GM19238 (cell line): ENCODE measurements around the gene EVC.
"Not testable (repeated sequence)": the region's sequence is repeated elsewhere in the genome, so short reads cannot be mapped to it uniquely, and the experiment has no call there.

Experiments used
- DNase-seq: peaks from one replicate; pipeline ENCODE4 v3.0.0; 2011; ENCODE audit warnings: low spot score; ENCODE audit not compliant: insufficient read length

Gene EVC

DNA sequence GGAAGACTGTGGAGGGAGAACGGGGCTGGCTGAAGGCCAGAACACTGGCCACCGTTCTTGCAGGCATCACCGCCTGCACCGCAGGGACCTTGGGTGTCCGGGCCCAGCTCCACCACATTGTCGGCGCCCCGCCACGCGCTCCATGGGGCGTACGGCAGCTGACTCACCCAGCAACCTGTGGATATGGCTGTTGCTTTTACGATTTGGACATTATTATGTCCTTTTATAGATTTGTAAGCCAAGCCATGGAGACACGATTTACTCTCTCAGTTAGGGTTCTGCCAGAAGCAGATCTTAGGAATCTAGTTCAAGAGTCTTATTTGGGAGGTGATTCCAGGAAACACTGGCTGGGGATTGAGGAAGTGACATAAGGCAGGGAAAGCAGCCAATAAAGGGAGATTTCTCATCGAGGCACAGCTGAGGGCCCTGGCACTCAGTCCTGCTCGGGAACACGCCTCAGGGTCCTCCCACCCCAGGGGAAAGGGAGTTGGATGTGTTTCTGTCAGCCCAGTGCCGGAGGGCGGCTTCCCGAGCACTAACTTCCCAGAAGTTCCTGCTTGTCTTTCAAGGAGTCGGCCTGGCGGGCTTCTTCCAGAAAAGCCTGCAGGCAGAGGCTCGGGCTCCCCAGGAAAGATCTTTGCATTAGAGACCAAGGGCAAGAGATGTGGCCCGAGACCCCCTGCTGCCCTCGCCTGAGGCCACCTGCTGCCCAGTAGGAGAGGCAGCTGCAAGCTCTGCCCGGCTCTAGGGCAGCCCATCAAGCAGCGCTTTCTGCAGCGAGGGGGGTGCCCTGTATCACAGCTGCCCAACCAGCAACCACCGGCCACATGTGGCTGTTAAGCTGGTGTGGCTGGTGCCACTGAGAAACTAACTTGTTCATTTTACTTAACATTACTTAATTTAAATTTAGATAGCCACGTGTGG is 129.0 kb downstream of the EVC start:
- no peak for DNase-seq

DNA sequence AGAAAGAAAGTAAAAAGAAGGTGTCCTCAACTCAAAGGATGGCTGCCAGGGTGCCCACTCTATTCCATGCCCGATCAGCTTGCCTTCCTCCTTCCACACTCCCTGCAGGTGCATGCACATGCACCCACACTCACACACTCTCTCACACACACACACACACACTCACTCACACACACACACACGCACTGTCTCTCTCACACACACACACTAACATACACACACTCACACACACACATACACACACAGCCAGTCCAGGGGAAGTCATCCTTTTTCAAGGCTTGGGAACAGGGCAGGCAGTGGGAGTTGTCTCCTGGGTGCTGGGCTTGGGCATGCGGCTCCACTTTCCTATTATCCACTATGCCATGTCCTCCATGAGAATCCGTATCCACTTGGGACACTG is 131.5 kb downstream of the EVC start:
- no peak for DNase-seq

GRCh38 chr4:5843573-5844530 is 132.9 kb downstream of the EVC start:
- DNase-seq: no peak

GRCh38 chr4:5845035-5845905 is 134.3 kb downstream of the EVC start:
- no peak for DNase-seq

DNA sequence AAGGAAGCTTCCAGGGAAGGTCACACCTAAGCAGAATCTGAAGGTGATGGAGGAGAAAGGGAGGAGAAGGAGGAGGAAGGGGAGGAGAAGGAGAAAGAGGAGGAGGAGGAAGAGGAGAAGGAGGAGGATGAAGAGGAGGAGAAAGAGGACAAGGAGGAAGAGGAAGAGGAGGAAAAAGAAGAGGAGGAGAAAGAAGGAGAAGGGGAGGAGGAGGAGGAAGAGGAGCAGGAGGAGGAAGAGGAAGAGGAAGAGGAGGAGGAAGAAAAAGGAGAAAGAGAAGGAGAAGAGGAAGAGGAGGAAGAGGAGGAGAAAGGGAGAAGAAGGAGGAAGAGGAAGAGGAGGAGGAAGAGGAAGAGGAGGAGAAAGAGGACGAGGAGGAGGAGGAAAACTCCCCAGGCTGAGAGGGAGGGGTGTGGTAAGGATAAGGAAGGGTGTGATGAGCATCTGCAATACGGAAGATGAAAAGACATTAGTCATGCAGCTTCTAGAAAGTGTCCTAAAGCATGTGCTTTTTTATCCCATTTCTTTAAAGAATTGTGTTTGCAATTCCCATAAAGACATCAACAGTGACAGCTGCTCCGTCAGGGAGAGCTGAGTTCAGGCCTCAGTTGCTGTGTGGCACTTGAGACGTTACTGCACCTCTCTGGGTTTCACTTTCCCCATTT is 140.8 kb downstream of the EVC start:
- DNase-seq: no peak

GRCh38 chr4:5852523-5853202 is 141.7 kb downstream of the EVC start:
- DNase-seq: no peak

DNA sequence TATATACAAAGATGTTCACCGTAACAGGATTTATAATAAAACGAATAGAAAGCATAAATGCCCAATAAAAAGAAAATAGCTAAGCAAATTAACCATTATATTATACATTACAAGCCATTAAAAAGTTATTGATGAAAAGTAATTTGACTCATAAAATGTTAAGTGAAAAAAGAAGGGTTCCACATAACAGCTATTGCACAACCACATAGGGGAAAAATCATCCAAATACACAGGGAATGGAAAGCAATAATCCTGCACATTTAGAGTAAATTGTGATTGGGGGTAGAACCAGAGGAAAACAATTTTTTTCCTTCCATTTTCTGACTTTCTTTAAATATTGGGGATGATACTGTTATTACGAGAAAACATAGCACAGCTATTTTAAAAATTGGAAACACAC is 143.9 kb downstream of the EVC start:
- no peak for DNase-seq

GRCh38 chr4:5856362-5856761 is 145.4 kb downstream of the EVC start:
- DNase-seq: not testable (repeated sequence)

DNA sequence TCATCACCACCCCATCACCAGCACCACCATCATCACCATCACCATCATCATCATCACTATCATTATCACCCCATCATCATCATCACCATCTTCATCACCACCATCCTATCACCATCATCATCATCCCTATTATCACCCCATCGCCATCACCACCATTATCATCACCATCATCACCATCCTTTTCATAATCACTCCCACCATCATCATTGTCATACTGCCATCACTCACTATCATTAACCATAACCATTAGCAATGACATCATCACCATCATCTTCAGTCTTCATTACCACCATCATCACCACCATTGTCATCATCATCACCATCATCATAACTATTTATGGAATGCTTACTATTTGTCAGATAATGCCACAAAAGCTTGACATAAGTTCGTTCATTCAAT is 146.2 kb downstream of the EVC start:
- DNase-seq: no peak

GRCh38 chr4:5858020-5858769 is 147.2 kb downstream of the EVC start:
- no peak for DNase-seq

DNA sequence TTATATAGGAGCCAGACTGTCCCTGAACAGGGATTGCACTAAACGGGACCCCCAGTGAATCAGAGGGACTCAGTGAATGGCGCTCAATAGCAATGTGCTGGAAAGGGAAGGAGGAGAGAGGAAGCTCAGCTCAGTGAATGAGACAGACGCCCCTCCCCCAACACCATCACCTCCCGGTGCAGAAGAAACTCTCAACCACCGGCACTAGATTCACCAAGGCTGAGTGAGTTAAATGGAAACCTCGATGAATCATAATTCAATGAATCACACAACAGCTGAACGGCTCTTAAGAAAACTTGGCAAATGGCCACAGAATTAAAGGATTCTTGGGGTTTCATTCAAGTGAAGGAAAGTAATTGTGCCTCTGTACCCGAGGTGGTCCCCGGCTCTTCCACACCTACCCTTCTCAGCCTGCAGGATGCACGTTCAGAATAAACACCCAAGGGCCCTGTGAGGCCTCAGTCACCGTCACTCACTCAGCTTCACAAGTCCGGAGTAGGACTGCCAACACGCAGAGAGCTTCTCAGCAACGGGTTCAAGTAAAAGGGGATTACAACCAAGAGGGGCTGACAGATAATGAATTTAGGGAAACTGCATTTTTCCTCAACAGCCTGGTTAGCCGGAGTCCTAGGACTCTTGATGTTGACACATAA is 152.6 kb downstream of the EVC start:
- DNase-seq: no peak
